Activated gamma-delta T cell (primary cell): ENCODE results near the gene PRAMEF11.
"Not testable (repeated sequence)": the region's sequence is repeated elsewhere in the genome, so short reads cannot be mapped to it uniquely, and the experiment has no call there.

Experiments
- DNase-seq: peaks from one replicate; lab custom pipeline; 2025; lab: John Stamatoyannopoulos, UW
- total RNA-seq, 2 donors: gene quantifications; one replicate each; lab custom pipeline; 2026; lab: John Stamatoyannopoulos, UW

The PRAMEF11 gene
- 0 reads per million in 2 donors for total RNA-seq

GRCh38 chr1:12831310-12831709, at the start of gene PRAMEF11:
PRAMEF11 (minus strand) TSS chr1:12831410; CDS start chr1:12828789, 2,621 bp downstream.
- not testable (repeated sequence) for DNase-seq

GRCh38 chr1:12878453-12878852, 47.2 kb upstream of the PRAMEF11 start:
- not testable (repeated sequence) for DNase-seq

- not testable (repeated sequence) for DNase-seq
Measured at GRCh38 chr1:12863131-12863880, 32.1 kb upstream of the PRAMEF11 start.

- not testable (repeated sequence) for DNase-seq
Measured at GRCh38 chr1:12856786-12857185, 25.6 kb upstream of the PRAMEF11 start, which contains the start of gene PRAMEF2. PRAMEF2 (plus strand) TSS chr1:12857086; CDS start chr1:12859010, 1,924 bp downstream.

GRCh38 chr1:12851779-12852178, 20.6 kb upstream of the PRAMEF11 start:
- no peak for DNase-seq

- DNase-seq = not testable (repeated sequence)
Measured at GRCh38 chr1:12848620-12849019, 17.4 kb upstream of the PRAMEF11 start, which contains the start of gene HNRNPCL1. HNRNPCL1 (minus strand) TSS chr1:12848720; CDS start chr1:12848289, 431 bp downstream.

- not testable (repeated sequence) for DNase-seq
Measured at GRCh38 chr1:12833251-12833650, 2.0 kb upstream of the PRAMEF11 start.

GRCh38 chr1:12819061-12819460, 12.1 kb downstream of the PRAMEF11 start:
- DNase-seq = not testable (repeated sequence)

- no peak for DNase-seq
Measured at GRCh38 chr1:12811409-12811784, 19.8 kb downstream of the PRAMEF11 start.

GRCh38 chr1:12810691-12811408, 20.4 kb downstream of the PRAMEF11 start:
- no peak for DNase-seq

GRCh38 chr1:12809933-12810332, 21.3 kb downstream of the PRAMEF11 start:
- no peak for DNase-seq

- DNase-seq = no peak
Measured at GRCh38 chr1:12799730-12800129, 31.5 kb downstream of the PRAMEF11 start.

GRCh38 chr1:12798911-12799310, 32.3 kb downstream of the PRAMEF11 start:
- DNase-seq = no peak

GRCh38 chr1:12791097-12791496, 40.1 kb downstream of the PRAMEF11 start, which contains the start of gene PRAMEF1:
PRAMEF1 (plus strand) TSS chr1:12791397; CDS start chr1:12793228, 1,831 bp downstream.
- not testable (repeated sequence) for DNase-seq

- not testable (repeated sequence) for DNase-seq
Measured at GRCh38 chr1:12784729-12785128, 46.5 kb downstream of the PRAMEF11 start.

GRCh38 chr1:12783783-12784182, 47.4 kb downstream of the PRAMEF11 start:
- DNase-seq = not testable (repeated sequence)

GRCh38 chr1:12781488-12781887, 49.7 kb downstream of the PRAMEF11 start:
- DNase-seq = not testable (repeated sequence)

- DNase-seq = no peak
Measured at GRCh38 chr1:12778907-12779306, 52.3 kb downstream of the PRAMEF11 start.

- no peak for DNase-seq
Measured at GRCh38 chr1:12778061-12778460, 53.1 kb downstream of the PRAMEF11 start.

GRCh38 chr1:12776801-12777557, 54.2 kb downstream of the PRAMEF11 start:
- no peak for DNase-seq

GRCh38 chr1:12775443-12775842, 55.8 kb downstream of the PRAMEF11 start:
- DNase-seq = no peak

GRCh38 chr1:12774801-12775345, 56.3 kb downstream of the PRAMEF11 start:
- DNase-seq = no peak
